ENCODE results near the gene TAS1R2.

TAS1R2 gene

GRCh38 chr1:18885311-18886002 is 26.0 kb upstream of the TAS1R2 start:
- H3K4me3 ChIP-seq (ENCODE audit: low read depth, low read length): no peak overlapping the region
- no peak for DNase-seq (ENCODE audit: low read depth)

- no peak for DNase-seq (ENCODE audit: low read depth)
- H3K4me3 ChIP-seq (ENCODE audit: low read depth, low read length): no peak overlapping the region
These were observed 25.3 kb upstream of the TAS1R2 start for GRCh38 chr1:18884727-18885126.

GRCh38 chr1:18884419-18884717 is 24.9 kb upstream of the TAS1R2 start:
- no peak for DNase-seq (ENCODE audit: low read depth)
- no peak overlapping the region for H3K4me3 ChIP-seq (ENCODE audit: low read depth, low read length)

DNA sequence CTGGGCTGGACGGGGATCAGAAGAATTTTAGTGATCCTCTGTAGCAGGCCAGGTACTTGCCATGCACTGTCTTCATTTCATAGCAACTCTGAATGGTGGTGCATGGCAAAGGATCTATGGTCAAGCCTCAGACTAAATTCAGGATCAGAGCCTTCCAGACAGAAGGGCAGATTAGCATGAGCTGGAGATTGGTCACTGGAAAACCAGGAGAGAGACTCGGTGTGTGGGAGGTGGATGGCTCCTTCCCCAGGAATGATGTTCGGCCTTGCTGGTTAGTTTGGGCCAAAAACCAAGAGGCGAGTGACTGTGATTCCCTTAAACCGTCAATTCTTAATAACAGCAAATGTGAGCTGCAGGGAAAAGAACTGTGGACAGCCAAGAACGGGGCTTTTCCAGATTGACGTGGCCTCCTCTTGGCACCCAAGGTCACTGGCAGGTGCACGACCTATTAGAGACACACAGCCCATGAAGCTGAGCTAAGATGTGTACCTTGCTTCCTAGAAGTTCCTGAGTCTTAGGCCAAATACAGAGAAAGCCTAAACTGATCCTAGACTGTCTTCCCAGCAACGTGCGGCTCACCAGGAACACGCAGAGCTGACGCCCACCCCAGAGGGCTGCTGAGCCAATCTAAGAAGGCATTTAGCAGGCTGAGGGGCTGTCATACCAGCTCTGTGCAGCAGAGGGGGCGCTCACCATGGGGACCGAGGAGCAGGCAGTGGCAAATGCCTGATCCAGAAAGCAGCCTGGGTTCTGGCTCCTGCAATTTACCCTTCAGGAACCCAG is 24.4 kb upstream of the TAS1R2 start:
- DNase-seq (ENCODE audit: low read depth): no peak
- no peak overlapping the region for H3K4me3 ChIP-seq (ENCODE audit: low read depth, low read length)

GRCh38 chr1:18883079-18883478 is 23.6 kb upstream of the TAS1R2 start:
- no peak for DNase-seq (ENCODE audit: low read depth)
- no peak overlapping the region for H3K4me3 ChIP-seq (ENCODE audit: low read depth, low read length)

GRCh38 chr1:18882486-18882885 is 23.0 kb upstream of the TAS1R2 start:
- DNase-seq (ENCODE audit: low read depth): no peak
- no peak overlapping the region for H3K4me3 ChIP-seq (ENCODE audit: low read depth, low read length)

- DNase-seq (ENCODE audit: low read depth): no peak
- no peak overlapping the region for H3K4me3 ChIP-seq (ENCODE audit: low read depth, low read length)
These were observed 22.4 kb upstream of the TAS1R2 start for GRCh38 chr1:18881642-18882431.

GRCh38 chr1:18881164-18881563 is 21.7 kb upstream of the TAS1R2 start:
- no peak for DNase-seq (ENCODE audit: low read depth)
- H3K4me3 ChIP-seq (ENCODE audit: low read depth, low read length): no peak overlapping the region

- DNase-seq (ENCODE audit: low read depth): no peak
These were observed 21.1 kb upstream of the TAS1R2 start for GRCh38 chr1:18880585-18880984.

DNA sequence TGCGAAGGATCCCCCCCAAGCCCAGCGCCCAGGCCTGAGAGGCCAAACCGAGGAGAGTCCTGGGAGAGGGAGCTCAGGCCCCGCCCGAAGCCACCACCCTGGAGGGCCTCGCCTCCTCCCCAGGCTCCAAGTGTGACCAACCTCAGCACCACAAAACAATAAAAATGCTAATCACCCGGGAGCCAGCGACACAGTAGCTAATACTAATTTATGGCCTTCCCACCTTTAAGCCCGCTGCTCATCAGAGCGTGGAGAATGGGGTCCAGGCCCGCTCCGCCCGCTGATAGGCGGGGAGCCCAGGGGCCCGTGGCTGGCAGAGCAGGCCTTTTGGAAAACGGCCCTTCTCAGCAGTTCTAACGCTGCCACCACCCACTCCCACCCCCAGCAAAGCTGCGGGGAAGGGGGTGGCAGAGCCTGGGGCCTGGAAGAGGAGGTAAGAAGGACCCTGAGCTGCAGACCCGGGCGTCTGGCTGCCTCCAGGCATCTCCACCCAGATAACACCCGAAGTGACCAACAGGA is 20.4 kb upstream of the TAS1R2 start:
- DNase-seq (ENCODE audit: low read depth): no peak
- H3K4me3 ChIP-seq (ENCODE audit: low read depth, low read length): no peak overlapping the region

More at GRCh38 chr1:18880585-18880984, 21.1 kb upstream of the TAS1R2 start:
- H3K4me3 ChIP-seq (ENCODE audit: low read depth, low read length): no peak overlapping the region

GRCh38 chr1:18879215-18879790 is 19.8 kb upstream of the TAS1R2 start:
- no peak overlapping the region for H3K4me3 ChIP-seq (ENCODE audit: low read depth, low read length)
- no peak for DNase-seq (ENCODE audit: low read depth)

GRCh38 chr1:18878538-18879214 is 19.2 kb upstream of the TAS1R2 start:
- H3K4me3 ChIP-seq (ENCODE audit: low read depth, low read length): no peak overlapping the region
- no peak for DNase-seq (ENCODE audit: low read depth)

- DNase-seq (ENCODE audit: low read depth): no peak
- no peak overlapping the region for H3K4me3 ChIP-seq (ENCODE audit: low read depth, low read length)
These were observed 17.8 kb upstream of the TAS1R2 start for GRCh38 chr1:18877282-18877681.

GRCh38 chr1:18876210-18876609 is 16.8 kb upstream of the TAS1R2 start:
- DNase-seq (ENCODE audit: low read depth): no peak
- no peak overlapping the region for H3K4me3 ChIP-seq (ENCODE audit: low read depth, low read length)

DNA sequence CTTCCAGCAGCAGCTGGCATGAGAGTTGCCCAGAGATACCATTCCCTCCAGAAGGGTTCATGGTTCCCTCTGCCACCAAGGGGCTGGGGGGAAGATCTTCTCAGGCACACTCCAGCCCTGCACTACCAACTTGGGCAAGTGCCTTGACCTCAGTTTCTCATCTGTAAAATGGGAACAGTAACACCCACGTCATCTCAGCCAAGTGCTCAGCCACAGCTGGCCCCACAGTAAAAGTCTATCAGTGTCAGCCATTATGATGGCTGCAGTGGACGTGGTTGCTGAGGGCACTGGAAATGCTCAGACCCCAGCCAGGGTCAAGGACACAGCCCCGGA is 16.3 kb upstream of the TAS1R2 start:
- no peak for DNase-seq (ENCODE audit: low read depth)
- no peak overlapping the region for H3K4me3 ChIP-seq (ENCODE audit: low read depth, low read length)

- peak; percentile 45 for DNase-seq (ENCODE audit: low read depth)
- H3K4me3 ChIP-seq (ENCODE audit: low read depth, low read length): no peak overlapping the region
These were observed 15.8 kb upstream of the TAS1R2 start for GRCh38 chr1:18875107-18875795.

GRCh38 chr1:18874600-18874999 is 15.1 kb upstream of the TAS1R2 start:
- no peak for DNase-seq (ENCODE audit: low read depth)
- no peak overlapping the region for H3K4me3 ChIP-seq (ENCODE audit: low read depth, low read length)

DNA sequence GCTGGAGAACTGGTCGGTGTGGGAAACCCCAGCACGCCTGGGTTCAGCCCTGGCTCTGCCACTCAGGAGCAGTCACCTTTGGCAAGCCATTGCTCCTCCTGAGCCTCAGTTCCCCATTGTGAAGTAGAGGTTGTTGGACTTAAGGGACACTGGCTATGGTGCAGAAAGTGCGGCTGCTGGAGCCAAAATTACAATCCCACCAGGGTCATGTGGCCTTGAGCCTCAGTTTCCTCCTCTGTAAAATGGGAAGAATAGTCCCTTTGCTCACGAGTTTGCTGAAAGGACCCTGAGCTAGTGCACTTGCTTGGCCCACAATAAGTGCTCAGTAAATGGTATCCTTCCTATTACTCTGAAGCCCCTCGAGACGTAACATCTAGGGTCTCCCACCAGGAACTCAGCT is 14.6 kb upstream of the TAS1R2 start:
- H3K4me3 ChIP-seq (ENCODE audit: low read depth, low read length): no peak overlapping the region
- DNase-seq (ENCODE audit: low read depth): no peak

DNA sequence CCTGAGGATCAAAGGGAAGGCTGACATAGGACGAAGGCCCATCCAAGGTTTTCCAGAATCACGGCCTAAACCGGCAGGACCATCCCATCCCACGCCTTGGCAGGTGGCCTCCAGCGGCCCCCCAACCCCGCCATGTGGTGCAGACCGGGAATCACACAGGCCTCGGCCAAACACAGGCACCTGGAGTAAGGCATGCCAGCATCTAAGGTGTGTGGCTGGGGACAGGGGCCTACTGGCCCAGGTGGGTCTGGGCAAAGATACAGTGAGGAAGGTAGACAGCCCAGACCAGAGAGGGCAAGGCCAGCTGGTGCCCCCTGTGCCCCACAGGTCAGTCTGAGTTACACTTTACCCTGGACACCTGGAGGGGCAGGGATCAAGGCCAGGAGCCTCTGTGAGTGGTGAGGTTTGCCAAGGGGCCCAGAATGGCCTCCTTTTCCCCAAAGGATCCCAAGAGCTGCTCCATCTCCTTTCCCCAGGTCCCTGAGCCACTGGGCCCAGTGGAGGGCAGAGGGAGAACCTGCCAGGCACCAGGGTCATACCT is 12.7 kb upstream of the TAS1R2 start:
- no peak overlapping the region for H3K4me3 ChIP-seq (ENCODE audit: low read depth, low read length)
- DNase-seq (ENCODE audit: low read depth): no peak

Data from skeletal muscle cell (primary cell).